ENCODE measurements around the gene LAT. TPM values are rescaled to one million over a fixed set of nuclear protein-coding genes. Genes with fewer than 3 reads are reported as not detected.
"Not testable (repeated sequence)": the region's sequence is repeated elsewhere in the genome, so short reads cannot be mapped to it uniquely, and the experiment has no call there.

Gene LAT
- total RNA-seq, 1 donor from 2014 or later = 3.3 TPM

DNA sequence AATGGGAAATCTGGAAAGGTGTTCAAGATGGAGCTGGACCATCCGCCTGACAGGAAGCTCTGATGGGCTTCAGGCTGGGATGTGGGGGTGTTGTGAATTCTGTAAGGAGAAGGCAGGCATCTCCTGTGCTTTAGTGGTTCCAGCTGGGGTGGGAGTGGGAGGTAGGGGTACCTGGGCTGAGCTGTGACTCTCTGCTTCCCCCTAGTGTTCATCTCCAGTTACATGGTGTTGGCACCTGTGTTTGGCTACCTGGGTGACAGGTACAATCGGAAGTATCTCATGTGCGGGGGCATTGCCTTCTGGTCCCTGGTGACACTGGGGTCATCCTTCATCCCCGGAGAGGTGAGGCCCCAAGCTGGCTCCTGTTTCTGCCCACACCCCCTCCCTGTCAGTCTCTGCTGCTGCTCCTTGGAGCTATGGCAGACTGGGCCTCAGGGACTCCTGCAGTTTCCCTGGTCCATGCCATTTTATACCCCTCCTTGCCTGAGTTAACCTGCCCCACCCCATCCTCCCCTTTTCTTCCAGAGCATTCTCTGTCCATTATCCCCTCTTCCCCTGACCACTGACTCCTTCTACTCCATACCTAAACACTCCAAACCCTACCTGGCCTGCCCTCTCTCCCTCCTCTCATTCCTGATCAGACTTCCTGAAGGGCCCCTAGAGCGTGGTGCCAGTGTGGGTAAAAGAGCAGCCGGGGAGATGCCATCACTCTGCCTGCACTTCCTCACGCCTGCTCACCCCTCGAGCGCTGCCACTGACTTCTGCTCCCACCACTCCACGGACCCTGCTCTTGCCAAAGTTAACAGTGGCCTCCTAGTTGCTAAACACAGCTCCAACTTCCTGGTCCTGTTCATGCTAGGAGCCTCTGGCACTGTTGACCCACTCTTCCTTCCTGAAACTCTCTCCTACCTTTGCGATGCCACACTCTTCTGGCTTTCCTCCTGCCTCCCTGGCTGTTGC, 6.9 kb upstream of the LAT start:
- no peak for TF ChIP-seq EZH2 (IDR thresholded peaks at IDR 0.05; ENCODE audit: insufficient read depth, low read length)
- TF ChIP-seq CTCF (IDR thresholded peaks at IDR 0.05; ENCODE audit: insufficient read depth, low read depth, low read length) = peak; percentile 12
- H3K4me1 ChIP-seq (ENCODE audit: insufficient read depth, low read length) = peaks cover 14% of the 10 kb centered on the region
- H3K27me3 ChIP-seq (ENCODE audit: insufficient read depth, low read length) = no peaks in the 10 kb centered on the region
- H3K9me3 Mint-ChIP-seq (ENCODE audit: unreplicated experiment) = no peaks in the 10 kb centered on the region
- peaks cover 5% of the 10 kb centered on the region for H3K36me3 ChIP-seq (ENCODE audit: insufficient read depth, low read length)
- H3K4me3 ChIP-seq (ENCODE audit: insufficient read depth, low read depth, low read length) = no peak overlapping the region
- peaks cover 3% of the 10 kb centered on the region for H3K9me3 ChIP-seq (ENCODE audit: insufficient read depth, low read depth, low read length)
- DNase-seq (ENCODE audit: low read depth) (no peak), FAIRE-seq (no peak)
- no peaks in the 10 kb centered on the region for H3K27me3 Mint-ChIP-seq (ENCODE audit: low read depth, unreplicated experiment)
- no peak overlapping the region for H3K4me2 ChIP-seq (ENCODE audit: low read length)
- no peak overlapping the region for H3K27ac Mint-ChIP-seq (ENCODE audit: unreplicated experiment)
- H3K36me3 Mint-ChIP-seq (ENCODE audit: low read depth, unreplicated experiment) = peaks cover 13% of the 10 kb centered on the region
- no peak overlapping the region for H3K4me3 Mint-ChIP-seq (ENCODE audit: unreplicated experiment)
- peaks cover 15% of the 10 kb centered on the region for H4K20me1 ChIP-seq (ENCODE audit: insufficient read depth, low read length)
- peaks cover 32% of the 10 kb centered on the region for H3K79me2 ChIP-seq (ENCODE audit: insufficient read depth, low read length)
- H3K27ac ChIP-seq (ENCODE audit: low read depth, low read length) = no peak overlapping the region
- peaks cover 6% of the 10 kb centered on the region for H3K4me1 Mint-ChIP-seq (ENCODE audit: low read depth, unreplicated experiment)
- H3K9ac ChIP-seq (ENCODE audit: low read length) = no peak overlapping the region
- H2AFZ ChIP-seq (ENCODE audit: low read depth, low read length) = no peak overlapping the region

DNA sequence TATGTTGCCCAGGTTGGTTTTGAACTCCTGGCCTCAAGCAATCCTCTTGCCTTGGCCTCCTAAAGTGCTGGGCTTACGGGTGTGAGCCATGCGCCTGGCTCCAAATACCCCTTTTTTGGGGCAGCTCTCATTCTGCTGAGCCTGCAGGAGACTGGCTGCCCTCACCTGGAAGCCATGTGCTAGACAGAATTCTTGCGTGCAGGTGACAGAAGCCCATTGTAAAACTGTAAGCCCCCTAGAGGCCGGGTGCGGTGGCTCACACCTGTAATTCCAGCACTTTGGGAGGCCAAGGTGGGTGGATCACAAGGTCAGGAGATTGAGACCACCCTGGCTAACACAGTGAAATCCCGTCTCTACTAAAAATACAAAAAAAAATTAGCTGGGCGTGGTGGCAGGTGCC, 4.5 kb upstream of the LAT start:
- H3K4me1 ChIP-seq (ENCODE audit: insufficient read depth, low read length); H3K27ac Mint-ChIP-seq (ENCODE audit: unreplicated experiment); H3K9me3 Mint-ChIP-seq (ENCODE audit: unreplicated experiment); H3K36me3 ChIP-seq (ENCODE audit: insufficient read depth, low read length); H3K27me3 Mint-ChIP-seq (ENCODE audit: low read depth, unreplicated experiment); H3K4me1 Mint-ChIP-seq (ENCODE audit: low read depth, unreplicated experiment); H3K4me2 ChIP-seq (ENCODE audit: low read length); H3K9me3 ChIP-seq (ENCODE audit: insufficient read depth, low read depth, low read length); FAIRE-seq; H3K27me3 ChIP-seq (ENCODE audit: insufficient read depth, low read length); H3K9ac ChIP-seq (ENCODE audit: low read length); H3K4me3 ChIP-seq (ENCODE audit: insufficient read depth, low read depth, low read length); DNase-seq (ENCODE audit: low read depth); H2AFZ ChIP-seq (ENCODE audit: low read depth, low read length); H3K27ac ChIP-seq (ENCODE audit: low read depth, low read length); H3K4me3 Mint-ChIP-seq (ENCODE audit: unreplicated experiment): not testable (repeated sequence)
- H3K79me2 ChIP-seq (ENCODE audit: insufficient read depth, low read length) = peaks cover 25% of the 10 kb centered on the region
- H3K36me3 Mint-ChIP-seq (ENCODE audit: low read depth, unreplicated experiment) = peaks cover 20% of the 10 kb centered on the region
- peaks cover 15% of the 10 kb centered on the region for H4K20me1 ChIP-seq (ENCODE audit: insufficient read depth, low read length)

DNA sequence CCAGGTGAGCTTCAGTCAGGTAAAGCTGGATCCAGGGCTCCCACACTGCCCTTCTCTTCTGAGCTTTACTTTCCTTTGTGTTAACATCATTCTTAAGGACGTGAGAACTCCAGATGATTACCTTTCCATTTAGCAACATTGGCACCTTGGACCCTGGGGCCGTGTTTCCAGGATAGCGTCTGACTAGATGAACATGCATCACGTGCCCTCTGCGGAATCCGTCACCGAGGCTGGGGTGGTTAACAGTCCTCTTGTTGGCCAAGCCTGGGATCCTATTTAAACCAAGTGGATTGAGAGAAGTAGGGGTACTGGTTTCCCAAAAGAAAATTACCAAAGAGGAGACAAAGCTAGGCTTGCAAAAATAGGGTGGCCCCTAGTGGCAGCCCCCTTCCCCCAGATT, 3.9 kb upstream of the LAT start:
- Histone ChIP-seq H3K4me3 (ENCODE audit: insufficient read depth, low read depth, low read length) (no peak overlapping the region), H3K9me3 (ENCODE audit: insufficient read depth, low read depth, low read length) (peaks cover 3% of the 10 kb centered on the region), H3K36me3 (ENCODE audit: insufficient read depth, low read length) (peaks cover 5% of the 10 kb centered on the region), H3K27me3 (ENCODE audit: insufficient read depth, low read length) (no peaks in the 10 kb centered on the region), H4K20me1 (ENCODE audit: insufficient read depth, low read length) (peaks cover 15% of the 10 kb centered on the region), H3K9ac (ENCODE audit: low read length) (no peak overlapping the region), H3K79me2 (ENCODE audit: insufficient read depth, low read length) (peaks cover 19% of the 10 kb centered on the region), H3K4me1 (ENCODE audit: insufficient read depth, low read length) (no peaks in the 10 kb centered on the region), H3K4me2 (ENCODE audit: low read length) (no peak overlapping the region), H3K27ac (ENCODE audit: low read depth, low read length) (no peak overlapping the region), H2AFZ (ENCODE audit: low read depth, low read length) (no peak overlapping the region)
- FAIRE-seq (no peak), DNase-seq (ENCODE audit: low read depth) (no peak)
- H3K27ac Mint-ChIP-seq (ENCODE audit: unreplicated experiment) = no peak overlapping the region
- peaks cover 2% of the 10 kb centered on the region for H3K4me1 Mint-ChIP-seq (ENCODE audit: low read depth, unreplicated experiment)
- H3K27me3 Mint-ChIP-seq (ENCODE audit: low read depth, unreplicated experiment) = no peaks in the 10 kb centered on the region
- TF ChIP-seq CTCF (IDR thresholded peaks at IDR 0.05; ENCODE audit: insufficient read depth, low read depth, low read length) = no peak
- TF ChIP-seq EZH2 (IDR thresholded peaks at IDR 0.05; ENCODE audit: insufficient read depth, low read length) = no peak
- no peak overlapping the region for H3K4me3 Mint-ChIP-seq (ENCODE audit: unreplicated experiment)
- H3K9me3 Mint-ChIP-seq (ENCODE audit: unreplicated experiment) = no peaks in the 10 kb centered on the region
- peaks cover 21% of the 10 kb centered on the region for H3K36me3 Mint-ChIP-seq (ENCODE audit: low read depth, unreplicated experiment)
